Endothelial cell of umbilical vein (primary cell): ENCODE data around the gene MUC7.

Source experiments
- EZH2 ChIP-seq: IDR thresholded peaks from 2 replicates; pipeline ENCODE4 v1.6.1; 2012; ENCODE audit warnings: borderline replicate concordance, low read depth, mild to moderate bottlenecking, moderate library complexity, low read length, inconsistent platforms; ENCODE audit not compliant: severe bottlenecking
- FOS ChIP-seq: IDR thresholded peaks from 2 replicates; pipeline ENCODE4 v1.6.1; 2011; ENCODE audit warnings: mild to moderate bottlenecking, low read length, moderate library complexity, borderline replicate concordance; ENCODE audit not compliant: insufficient read depth
- GATA2 ChIP-seq: IDR thresholded peaks from 2 replicates; pipeline ENCODE4 v1.7.0; 2011; ENCODE audit warnings: low read depth, mild to moderate bottlenecking, moderate library complexity, mixed read lengths, low read length; ENCODE audit not compliant: insufficient read length, insufficient read depth
- JUN ChIP-seq: IDR thresholded peaks from 2 replicates; pipeline ENCODE4 v1.6.1; 2011; ENCODE audit warnings: borderline replicate concordance, low read depth; ENCODE audit not compliant: insufficient read length, insufficient read depth
- MAX ChIP-seq: IDR thresholded peaks from 2 replicates; pipeline ENCODE4 v1.6.1; 2011; ENCODE audit not compliant: insufficient read depth, insufficient read length
- MYC ChIP-seq: IDR thresholded peaks from one replicate; pipeline ENCODE4 v1.6.1; 2011; ENCODE audit warnings: mild to moderate bottlenecking, low read depth, low read length
- POLR2A ChIP-seq: IDR thresholded peaks from 2 replicates; pipeline ENCODE4 v1.6.1; 2012; ENCODE audit warnings: low read depth, mild to moderate bottlenecking, control low read depth, low read length
- POLR2AphosphoS5 ChIP-seq: IDR thresholded peaks from 2 replicates; pipeline ENCODE4 v1.6.1; 2012; ENCODE audit warnings: low read depth, mild to moderate bottlenecking, control low read depth, low read length, moderate library complexity; ENCODE audit not compliant: insufficient read depth
- TF ChIP-seq, protein P1 (sequence below), 2 donors: IDR thresholded peaks; 1 replicate in 1 of 2; 2 replicates in 1 of 2; pipeline ENCODE4 v1.5.1; 2011; ENCODE audit warnings: low read length in 2 of 2, mild to moderate bottlenecking in 2 of 2, moderate library complexity in 2 of 2, control low read depth in 1 of 2, inconsistent platforms in 1 of 2, low read depth in 1 of 2; ENCODE audit not compliant: insufficient read depth in 1 of 2; ENCODE audit errors: extremely low read depth in 1 of 2

DNA sequence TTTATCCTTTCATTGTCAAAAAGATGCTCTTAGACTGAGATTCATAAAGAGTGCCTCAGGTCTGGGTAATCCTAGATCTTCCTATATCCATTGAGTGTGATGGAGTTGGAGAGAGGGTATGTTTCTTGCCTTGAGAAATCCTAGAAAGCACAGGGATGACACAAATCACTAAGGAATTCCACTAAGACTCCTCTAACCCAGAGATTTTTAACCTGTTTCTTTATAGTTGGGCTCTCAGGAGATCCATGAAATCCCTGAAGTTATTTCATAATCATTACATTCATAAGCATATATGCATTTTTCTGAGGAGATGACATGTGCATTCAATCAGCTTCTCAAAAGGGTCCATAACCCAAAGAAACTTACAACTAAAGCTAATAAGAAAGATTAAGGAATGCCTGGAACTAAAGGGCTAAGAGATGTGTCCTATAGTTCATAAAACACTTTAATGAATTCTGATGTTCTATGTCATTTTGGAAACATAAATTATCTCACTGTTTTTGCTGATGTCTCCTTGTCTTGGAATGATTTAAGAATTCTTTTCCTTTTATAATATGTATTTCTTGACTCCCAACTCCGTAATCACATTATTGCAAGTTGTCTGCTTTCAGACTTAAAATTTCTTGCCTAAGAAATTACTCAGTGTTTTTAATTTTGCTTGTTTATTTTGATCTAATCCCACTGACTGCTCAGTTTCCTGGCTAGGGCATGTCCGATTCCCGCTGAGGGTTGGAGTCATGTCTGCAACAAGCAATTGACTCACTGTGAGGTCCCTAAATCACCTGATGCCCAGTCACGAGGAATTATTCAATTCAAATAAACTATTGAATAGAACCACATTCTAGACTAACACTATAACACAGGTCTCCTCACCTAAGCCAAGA lies 43.6 kb downstream of the MUC7 start:
- TF ChIP-seq, protein P1, sequence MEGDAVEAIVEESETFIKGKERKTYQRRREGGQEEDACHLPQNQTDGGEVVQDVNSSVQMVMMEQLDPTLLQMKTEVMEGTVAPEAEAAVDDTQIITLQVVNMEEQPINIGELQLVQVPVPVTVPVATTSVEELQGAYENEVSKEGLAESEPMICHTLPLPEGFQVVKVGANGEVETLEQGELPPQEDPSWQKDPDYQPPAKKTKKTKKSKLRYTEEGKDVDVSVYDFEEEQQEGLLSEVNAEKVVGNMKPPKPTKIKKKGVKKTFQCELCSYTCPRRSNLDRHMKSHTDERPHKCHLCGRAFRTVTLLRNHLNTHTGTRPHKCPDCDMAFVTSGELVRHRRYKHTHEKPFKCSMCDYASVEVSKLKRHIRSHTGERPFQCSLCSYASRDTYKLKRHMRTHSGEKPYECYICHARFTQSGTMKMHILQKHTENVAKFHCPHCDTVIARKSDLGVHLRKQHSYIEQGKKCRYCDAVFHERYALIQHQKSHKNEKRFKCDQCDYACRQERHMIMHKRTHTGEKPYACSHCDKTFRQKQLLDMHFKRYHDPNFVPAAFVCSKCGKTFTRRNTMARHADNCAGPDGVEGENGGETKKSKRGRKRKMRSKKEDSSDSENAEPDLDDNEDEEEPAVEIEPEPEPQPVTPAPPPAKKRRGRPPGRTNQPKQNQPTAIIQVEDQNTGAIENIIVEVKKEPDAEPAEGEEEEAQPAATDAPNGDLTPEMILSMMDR (IDR thresholded peaks at IDR 0.05; ENCODE audit: extremely low read depth in 1 of 2, insufficient read depth in 1 of 2, low read depth in 1 of 2, low read length in 2 of 2): no peak
- no peak for TF ChIP-seq MYC
- no peak for TF ChIP-seq MAX
- no peak for TF ChIP-seq JUN
- no peak for TF ChIP-seq EZH2
- no peak for TF ChIP-seq POLR2A
- TF ChIP-seq POLR2AphosphoS5: no peak
- no peak for TF ChIP-seq FOS
- no peak for TF ChIP-seq GATA2
